Hematopoietic multipotent progenitor cell treated with erythropoietin and hydrocortisone succinate and interleukin-3 and kit ligand, for 15 days (in vitro differentiated cells): ENCODE measurements around the gene IGSF21.

Experiments used
- DNase-seq: peaks from one replicate; pipeline ENCODE4 v3.0.0-alpha.2; 2015; ENCODE audit warnings: low spot score

Gene IGSF21

DNA sequence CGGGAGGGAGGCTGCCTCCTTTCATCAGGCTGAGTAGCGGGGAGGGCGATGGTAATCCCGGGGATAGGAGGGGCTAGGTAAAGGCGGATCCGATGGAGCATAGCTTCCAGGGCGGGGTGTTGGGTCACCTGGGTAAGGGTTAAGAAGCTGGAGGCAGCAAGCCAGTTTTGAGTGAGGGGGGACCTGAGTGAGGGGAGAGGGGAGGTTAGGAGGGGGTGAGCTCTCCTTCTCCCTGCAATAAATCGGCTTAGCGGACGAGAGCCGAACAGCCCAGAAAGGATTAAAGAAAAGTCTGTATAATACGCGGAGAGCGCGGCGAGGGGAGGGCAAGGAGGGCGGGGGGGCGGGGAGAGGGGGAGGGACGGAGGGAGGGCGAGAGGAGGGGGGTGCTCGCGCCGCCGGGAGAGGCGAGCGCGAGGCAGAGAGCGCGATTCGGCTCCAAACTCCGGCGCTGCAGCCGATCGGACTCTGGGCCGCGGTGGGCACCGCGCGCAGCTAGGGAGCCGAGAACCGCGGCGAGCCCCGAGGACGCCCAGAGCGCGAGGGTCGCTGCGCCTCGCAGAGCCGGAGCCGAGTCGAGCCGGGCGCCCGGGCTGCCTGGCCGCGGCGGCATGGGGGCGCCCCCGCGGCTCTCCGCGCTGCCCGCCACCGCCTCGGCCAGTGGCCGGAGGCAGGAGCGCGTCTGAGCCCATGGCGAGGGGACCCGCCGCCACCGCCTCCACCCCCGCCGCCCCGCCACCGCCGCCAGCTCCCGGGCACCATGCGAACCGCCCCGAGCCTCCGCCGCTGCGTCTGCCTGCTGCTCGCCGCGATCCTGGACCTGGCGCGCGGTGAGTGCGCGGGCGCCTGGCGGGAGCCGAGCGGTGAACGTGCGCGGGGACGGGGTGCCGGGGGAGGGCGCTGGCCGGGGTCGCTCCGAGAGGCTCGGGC is at the start of gene IGSF21:
Gene IGSF21, plus strand, starts transcription at position 430 of the 930 bp plus-strand sequence. Its CDS starts 331 bp downstream, at position 761.
- DNase-seq, result no peak

DNA sequence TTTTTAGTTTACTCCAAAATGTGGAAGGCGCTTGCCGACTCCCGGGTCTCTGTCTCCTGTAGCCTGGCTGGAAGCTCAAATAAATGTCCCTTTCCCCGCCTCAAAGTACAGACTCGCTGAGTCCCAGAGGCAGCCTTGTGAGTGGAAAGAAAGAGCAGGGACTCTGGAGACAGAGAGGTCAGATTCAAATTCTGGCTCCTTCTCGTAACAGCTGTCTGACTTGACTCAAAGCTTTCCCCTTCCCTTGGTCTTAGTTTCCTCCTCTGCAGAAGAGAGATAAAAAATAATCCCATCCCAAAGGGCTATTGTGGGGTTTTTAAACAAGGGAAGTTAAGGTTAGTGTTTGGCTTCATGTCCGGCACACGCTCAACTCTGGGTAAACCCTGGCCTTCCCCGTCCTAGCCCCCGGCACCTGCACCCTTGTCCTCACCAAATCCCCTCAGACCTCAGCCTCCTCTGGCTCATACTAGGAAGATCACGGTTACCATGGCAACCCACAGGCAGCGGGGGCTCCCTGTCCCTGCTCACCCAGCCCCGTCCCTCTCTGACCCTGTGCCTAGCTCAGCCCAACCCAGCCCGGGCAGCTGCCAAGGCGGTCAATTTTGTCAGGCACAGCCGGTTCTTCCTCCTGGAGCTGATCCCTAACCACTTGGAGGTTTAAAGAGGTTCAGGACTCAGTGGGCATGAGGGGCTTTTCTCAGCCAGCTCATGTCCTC is 49.2 kb upstream of the IGSF21 start:
- no peak for DNase-seq

GRCh38 chr1:18058981-18059605 is 48.5 kb upstream of the IGSF21 start:
- DNase-seq, result no peak

- DNase-seq, result no peak
Measured at GRCh38 chr1:18060366-18060765, 47.2 kb upstream of the IGSF21 start.

DNA sequence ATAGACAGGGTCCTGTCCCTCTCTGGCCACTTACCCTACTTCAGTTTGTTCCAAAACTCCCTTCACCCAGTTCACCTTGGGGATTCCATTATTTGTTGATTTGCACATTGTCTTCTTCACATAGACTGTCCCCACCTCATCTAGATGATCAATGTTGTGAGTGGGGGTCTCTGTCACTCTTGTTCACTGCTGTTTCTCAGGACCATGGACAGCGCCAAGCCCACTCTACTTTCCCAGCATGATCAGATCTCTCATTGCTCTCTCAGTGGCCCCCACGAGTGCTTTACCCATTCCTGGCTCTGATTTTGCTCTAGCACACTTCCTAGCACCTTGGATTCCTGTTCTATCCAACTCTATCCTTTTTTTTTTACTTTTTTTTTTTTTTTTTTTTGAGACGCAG is 45.4 kb upstream of the IGSF21 start:
- DNase-seq, result no peak

DNA sequence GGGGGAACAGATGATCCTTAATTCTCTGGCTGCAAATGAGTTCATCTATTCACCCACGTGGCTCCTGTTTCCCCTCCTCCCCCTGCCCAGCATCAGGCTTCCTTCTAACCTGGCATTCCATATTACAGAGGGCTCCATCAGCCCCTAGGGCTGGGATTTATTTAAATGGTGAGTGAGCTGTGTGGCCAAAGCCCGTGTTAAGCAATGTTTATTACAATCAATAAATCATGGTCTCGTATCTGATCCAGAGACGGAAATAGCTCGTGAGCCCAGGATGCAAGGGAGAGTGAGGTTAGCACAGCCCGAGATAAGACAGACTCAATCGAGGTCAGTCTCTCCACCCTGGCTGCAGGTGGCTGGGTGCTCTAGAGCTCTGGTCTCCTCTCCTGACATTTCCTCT is 43.1 kb upstream of the IGSF21 start:
- no peak for DNase-seq

- DNase-seq, result no peak
Measured at GRCh38 chr1:18066576-18066975, 41.0 kb upstream of the IGSF21 start.

GRCh38 chr1:18069903-18070302 is 37.7 kb upstream of the IGSF21 start:
- DNase-seq, result no peak

- DNase-seq, result no peak
Measured at GRCh38 chr1:18072066-18072465, 35.5 kb upstream of the IGSF21 start.

GRCh38 chr1:18073066-18073642 is 34.4 kb upstream of the IGSF21 start:
- no peak for DNase-seq

DNA sequence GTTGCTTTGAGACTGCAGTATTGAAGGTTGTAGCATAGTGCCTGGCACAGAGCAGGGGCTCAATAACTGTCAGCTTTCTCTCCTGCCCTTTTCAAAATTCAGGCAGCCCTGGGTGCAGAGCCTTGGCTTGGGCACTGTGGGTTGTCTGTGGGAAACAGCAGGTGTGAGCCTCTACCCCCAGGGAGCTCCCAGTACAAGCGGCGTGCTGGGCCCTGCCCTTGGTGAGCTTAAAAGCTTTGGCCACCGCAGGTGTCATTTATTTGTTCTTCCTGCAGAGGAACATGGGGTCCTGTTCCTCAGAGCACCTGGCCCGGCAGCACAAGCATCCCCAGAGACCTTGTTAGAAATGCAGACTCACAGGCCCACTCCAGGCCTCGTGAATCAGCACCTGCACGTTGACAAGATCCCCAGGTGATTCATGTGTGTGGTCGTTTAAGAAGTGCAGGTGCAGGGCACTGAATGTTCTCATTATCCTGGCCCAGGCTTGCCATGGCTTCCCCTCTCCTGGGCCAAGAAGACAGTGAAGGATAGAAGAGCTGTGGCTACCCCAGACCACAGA is 29.9 kb upstream of the IGSF21 start:
- no peak for DNase-seq

DNA sequence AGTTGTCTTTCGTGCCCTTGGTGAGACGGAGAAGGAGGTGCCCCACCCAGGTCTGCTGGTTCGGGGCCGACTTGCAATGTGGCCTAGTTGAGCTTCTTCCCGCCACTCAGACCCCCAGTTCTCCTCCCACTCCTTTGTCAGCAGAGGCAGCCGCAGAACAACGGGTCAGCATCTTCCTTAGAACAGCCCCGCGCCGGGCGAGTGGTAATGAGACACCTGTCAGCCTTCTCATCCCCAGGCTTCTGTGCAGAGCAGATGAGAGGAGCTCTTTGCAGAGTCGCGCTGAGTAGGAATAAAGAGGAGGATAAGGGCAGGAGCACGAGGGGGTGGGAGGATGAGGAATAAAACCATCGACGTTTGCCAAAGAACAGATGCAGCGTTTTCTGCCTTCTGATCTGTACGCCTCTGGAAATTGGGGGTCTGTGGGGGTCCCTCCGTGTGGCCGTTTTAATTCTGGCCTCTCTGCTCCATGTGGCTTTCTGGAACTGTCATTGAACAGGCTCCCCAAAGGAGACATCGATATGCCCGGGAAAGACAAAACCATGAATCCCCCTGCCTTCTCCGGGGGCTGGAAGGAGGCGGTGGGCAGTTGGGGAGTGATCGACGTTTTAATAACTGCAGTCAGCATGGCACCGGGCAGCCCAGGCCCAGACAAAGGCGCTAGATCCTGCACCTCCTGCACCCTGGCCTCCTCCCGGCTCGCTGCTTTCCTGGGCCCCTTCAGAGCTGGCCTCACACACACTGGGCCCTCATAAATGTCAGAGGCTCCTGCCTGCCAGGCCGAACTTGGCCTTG is 27.5 kb upstream of the IGSF21 start:
- DNase-seq, result no peak

DNA sequence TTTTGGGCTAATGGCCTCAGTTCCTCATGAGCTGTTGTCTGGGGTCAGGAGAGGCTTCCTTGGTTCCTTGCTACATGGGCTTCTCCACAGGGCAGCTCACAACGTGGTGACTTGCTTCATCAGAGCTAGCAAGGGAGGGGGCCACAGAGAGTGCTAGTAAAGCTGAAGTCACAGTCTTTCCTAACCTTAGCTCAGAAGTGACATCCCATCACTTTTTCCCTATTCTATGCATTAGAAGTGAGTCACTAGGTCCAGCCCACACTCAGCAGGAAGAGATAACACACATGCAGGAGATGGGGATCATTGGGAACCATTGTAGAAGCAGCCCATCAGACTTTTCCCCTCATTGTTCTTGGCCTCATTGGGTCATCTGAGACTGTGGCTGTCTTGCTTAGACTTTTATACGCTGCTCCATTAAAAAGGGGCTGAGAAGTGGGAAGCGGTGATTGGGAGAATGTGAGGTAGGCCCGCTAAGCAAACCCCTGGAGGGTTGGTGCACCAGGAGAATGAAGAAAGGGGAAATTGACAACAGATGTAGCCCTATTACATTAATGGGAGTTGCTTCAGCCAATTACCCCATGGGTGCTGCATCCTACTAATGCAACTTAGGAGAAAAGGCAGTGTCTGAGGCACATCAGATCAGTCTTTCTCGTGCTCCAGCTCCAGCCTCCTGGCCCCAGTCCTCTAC is 22.1 kb upstream of the IGSF21 start:
- DNase-seq, result no peak

DNA sequence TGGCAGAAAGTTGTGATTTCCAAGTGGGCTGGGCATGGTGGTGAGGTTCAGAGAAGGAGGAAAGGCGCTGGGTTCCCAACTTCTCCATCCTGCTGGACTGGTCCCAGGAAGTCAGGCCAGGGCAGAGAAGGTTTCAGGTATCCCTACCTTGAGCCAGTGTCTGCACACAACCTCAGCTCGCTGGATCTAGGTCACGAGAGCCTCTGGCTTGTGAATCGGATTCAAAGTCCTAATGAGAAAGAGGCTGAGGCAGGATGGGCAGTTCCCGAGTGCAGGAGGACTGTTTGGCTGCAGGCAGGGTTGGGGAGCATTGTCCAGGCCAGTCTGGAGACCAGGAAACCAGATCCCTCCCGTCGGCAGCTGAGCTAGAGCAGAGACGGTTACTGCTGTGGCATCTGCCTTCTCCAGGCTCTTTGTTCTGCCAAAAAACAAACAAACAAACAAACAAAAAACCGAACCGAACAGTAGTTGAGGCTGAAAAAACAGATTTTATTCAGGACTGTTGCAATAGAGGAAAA is 19.5 kb upstream of the IGSF21 start:
- no peak for DNase-seq

- DNase-seq, result no peak
Measured at GRCh38 chr1:18089488-18089887, 18.1 kb upstream of the IGSF21 start.

DNA sequence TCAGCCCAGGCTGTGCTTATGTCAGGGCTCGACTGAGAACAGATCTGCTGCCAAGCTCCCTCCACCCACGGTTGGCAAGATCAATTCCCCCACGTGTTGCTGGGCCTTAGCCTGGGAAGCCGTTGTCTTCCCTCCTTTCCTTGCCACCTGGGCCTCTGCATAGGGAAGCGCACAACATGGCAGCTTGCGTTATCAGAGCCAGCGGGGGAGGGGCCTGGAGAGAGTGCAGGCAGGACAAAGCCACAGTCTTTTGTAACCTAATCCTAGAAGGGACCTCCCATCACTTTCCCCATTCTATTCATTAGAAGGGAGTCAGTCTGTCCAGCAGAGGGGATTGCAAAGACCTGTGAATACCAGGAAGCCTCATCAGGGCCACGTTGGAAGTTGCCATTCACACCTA is 17.0 kb upstream of the IGSF21 start:
- DNase-seq, result no peak

DNA sequence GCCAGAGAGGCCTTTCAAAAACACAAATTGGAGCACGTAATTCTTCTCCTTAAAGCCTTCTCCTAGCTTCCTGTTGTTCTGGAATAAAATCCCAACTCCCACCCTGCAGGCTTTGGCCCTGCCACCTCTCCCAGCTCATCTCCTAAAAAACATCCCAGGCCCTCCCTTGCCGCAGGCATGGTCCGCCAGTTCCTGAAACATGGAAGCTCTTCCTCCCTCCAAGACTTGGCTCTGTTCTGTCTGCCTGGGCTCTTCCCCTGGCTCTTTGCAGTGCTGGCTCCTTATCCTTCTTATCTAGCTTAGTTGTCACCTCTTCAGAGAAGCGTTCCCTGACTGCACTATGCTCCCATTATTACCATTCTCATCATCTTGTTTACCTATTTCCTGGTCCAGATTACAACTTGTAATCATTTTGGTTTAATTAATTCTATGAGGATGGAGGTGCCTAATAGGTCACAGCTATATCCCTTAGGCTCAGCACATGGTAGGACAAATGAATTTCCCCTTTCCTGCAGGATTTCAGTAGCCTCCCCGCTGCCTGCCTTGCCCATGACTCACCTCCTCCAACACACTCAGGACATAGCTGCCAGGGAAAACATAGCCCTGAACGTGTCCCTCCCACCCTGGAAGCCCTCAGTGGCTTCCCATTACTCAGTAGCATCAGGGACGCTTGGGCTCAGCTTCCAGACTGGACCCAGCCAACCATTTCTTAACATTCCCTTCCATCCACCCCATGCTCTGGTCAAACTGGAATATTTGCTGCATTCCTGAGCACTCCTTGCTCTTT is 15.7 kb upstream of the IGSF21 start:
- DNase-seq, result no peak

DNA sequence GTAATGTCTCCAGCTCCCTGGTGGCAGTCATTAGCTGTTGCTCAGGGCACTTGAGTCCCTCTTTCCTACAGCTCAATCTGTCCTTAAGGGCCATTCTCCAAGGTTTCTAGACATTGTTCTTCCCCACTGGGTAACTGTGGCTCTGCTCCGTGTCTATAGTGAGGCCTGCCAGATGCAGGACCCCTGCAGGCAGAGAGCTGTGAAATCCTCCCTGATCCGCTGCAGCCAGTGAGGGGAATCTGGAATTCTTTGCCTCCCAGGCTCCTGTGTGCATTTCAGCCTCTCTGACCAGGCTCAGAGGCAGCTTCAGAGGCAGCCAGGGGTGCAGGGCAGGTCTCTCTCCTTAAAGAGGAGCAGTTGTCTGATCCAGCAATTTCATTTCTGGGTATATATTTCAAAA is 14.4 kb upstream of the IGSF21 start:
- no peak for DNase-seq

- no peak for DNase-seq
Measured at GRCh38 chr1:18093646-18094045, 14.0 kb upstream of the IGSF21 start.

- no peak for DNase-seq
Measured at GRCh38 chr1:18094096-18094495, 13.5 kb upstream of the IGSF21 start.
